ENCODE results near the gene ANKRD13A. TPM values are rescaled to one million over a fixed set of nuclear protein-coding genes. Genes with fewer than 3 reads are reported as not detected.

The ANKRD13A gene
- total RNA-seq, 1 donor from 2014 or later: 108 TPM

DNA sequence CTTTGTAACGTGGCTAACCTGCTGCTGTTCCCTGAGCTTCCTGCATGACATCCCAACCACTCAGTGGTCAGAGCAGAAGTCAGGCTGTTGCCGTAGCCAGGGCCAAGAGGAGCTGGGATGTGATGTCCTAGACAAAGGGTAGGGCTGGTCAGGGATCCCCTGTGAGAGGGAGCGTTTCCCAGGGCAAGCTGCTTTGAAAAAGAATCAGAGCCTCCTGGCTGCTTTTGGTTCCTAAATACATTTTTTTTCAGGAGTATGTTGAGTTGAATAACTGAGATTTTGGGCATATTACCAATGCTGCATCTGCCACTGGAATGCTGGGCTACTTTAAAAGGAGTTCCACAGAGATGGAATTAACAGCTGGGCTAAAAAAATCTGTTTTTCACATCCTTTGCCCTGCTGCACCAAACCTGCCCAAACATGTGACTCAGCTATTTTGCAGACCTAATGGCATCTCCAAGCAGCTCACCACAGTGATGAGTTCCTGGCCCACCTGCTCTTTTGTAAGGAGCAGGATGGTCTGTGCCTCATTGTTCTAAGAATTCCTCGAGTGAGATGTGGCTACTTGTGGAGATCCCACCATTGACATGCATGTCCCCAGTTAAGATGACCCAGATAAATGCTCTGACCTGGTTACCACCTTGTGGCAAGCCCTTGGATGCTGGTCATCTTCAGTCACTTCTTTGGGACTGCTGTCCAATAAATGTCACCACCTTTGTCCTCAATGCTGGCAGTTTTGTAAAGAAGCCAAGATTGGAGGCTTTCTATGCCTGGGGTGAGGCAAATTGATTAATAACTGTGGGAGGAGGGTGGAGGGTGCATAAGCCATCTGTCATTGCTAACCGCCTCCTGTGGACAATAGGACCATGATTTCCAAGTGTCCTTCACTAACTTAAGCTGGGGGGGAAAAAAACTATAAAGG is 24.1 kb downstream of the ANKRD13A start:
- TF ChIP-seq POLR2A (IDR thresholded peaks at IDR 0.05) (no peak), POLR2AphosphoS5 (IDR thresholded peaks at IDR 0.05; ENCODE audit: insufficient read depth in 1 of 2, low read depth in 1 of 2) (no peak)
- TF ChIP-seq, protein P1, sequence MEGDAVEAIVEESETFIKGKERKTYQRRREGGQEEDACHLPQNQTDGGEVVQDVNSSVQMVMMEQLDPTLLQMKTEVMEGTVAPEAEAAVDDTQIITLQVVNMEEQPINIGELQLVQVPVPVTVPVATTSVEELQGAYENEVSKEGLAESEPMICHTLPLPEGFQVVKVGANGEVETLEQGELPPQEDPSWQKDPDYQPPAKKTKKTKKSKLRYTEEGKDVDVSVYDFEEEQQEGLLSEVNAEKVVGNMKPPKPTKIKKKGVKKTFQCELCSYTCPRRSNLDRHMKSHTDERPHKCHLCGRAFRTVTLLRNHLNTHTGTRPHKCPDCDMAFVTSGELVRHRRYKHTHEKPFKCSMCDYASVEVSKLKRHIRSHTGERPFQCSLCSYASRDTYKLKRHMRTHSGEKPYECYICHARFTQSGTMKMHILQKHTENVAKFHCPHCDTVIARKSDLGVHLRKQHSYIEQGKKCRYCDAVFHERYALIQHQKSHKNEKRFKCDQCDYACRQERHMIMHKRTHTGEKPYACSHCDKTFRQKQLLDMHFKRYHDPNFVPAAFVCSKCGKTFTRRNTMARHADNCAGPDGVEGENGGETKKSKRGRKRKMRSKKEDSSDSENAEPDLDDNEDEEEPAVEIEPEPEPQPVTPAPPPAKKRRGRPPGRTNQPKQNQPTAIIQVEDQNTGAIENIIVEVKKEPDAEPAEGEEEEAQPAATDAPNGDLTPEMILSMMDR (IDR thresholded peaks at IDR 0.05): no peak
- Histone ChIP-seq H3K27ac (no peak overlapping the region), H3K36me3 (peaks cover 0 to 74% of the 10 kb centered on the region in 2 donors), H3K9me3 (no peaks in the 10 kb centered on the region), H3K4me1 (peaks cover 12% of the 10 kb centered on the region), H3K4me3 (no peak overlapping the region), H3K27me3 (no peaks in the 10 kb centered on the region)
- no peak for DNase-seq (ENCODE audit: extremely low spot score in 2 of 2)
- intact Hi-C loops (cut with DNase I): no loop called here

DNA sequence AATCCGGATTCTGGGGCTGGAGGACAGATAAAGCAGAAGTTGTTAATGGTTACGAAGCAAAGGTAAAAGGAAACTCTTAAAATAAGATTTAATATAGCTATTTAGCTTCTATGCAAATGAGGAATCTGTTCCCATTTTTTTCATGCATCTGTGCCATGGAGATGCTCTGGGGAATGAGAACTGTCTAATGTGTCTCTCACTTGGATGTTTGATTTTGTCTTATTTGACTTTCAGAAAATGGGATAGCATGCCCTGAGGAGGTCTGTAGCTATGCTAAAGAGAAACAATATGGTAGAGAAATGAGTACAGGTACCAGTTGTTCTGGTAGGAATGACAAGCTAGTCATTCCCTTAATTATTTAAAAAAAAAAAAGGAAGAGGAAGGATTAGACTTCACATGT is 24.8 kb downstream of the ANKRD13A start:
- Histone ChIP-seq H3K4me1 (peaks cover 12% of the 10 kb centered on the region), H3K9me3 (no peaks in the 10 kb centered on the region), H3K27ac (no peak overlapping the region), H3K27me3 (no peaks in the 10 kb centered on the region), H3K4me3 (no peak overlapping the region), H3K36me3 (peaks cover 0 to 74% of the 10 kb centered on the region in 2 donors)
- intact Hi-C loops (cut with DNase I): no loop called here
- TF ChIP-seq POLR2AphosphoS5 (IDR thresholded peaks at IDR 0.05; ENCODE audit: insufficient read depth in 1 of 2, low read depth in 1 of 2): no peak
- TF ChIP-seq POLR2A (IDR thresholded peaks at IDR 0.05): no peak
- TF ChIP-seq, protein P1 (IDR thresholded peaks at IDR 0.05): no peak
- no peak for DNase-seq (ENCODE audit: extremely low spot score in 2 of 2)

DNA sequence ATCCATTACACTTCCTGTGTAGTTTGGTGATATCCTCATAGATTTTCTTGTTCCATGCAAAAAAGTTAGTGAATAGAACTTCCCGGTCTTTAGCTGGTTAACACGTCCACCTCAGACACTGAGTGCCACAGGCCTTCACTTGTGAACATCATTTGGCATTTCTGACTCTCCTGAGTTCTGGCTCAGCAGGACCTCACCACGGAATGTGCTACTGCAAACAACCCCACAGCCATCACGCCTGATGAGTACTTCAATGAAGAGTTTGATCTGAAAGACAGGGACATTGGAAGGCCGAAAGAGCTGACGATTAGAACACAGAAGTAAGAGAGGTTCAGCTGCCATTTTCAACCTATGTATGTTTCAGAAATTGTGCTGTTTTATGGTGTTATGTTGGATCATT is 29.1 kb downstream of the ANKRD13A start:
- Histone ChIP-seq H3K9me3 (no peaks in the 10 kb centered on the region), H3K27me3 (no peaks in the 10 kb centered on the region), H3K4me1 (peaks cover 8% of the 10 kb centered on the region), H3K36me3 (peaks cover 0 to 69% of the 10 kb centered on the region in 2 donors), H3K27ac (no peak overlapping the region), H3K4me3 (no peak overlapping the region)
- no peak for DNase-seq (ENCODE audit: extremely low spot score in 2 of 2)
- no peak for TF ChIP-seq POLR2A (IDR thresholded peaks at IDR 0.05)
- TF ChIP-seq, protein P1 (IDR thresholded peaks at IDR 0.05): no peak
- TF ChIP-seq POLR2AphosphoS5 (IDR thresholded peaks at IDR 0.05; ENCODE audit: insufficient read depth in 1 of 2, low read depth in 1 of 2): no peak
- intact Hi-C loops (cut with DNase I): no loop called here

DNA sequence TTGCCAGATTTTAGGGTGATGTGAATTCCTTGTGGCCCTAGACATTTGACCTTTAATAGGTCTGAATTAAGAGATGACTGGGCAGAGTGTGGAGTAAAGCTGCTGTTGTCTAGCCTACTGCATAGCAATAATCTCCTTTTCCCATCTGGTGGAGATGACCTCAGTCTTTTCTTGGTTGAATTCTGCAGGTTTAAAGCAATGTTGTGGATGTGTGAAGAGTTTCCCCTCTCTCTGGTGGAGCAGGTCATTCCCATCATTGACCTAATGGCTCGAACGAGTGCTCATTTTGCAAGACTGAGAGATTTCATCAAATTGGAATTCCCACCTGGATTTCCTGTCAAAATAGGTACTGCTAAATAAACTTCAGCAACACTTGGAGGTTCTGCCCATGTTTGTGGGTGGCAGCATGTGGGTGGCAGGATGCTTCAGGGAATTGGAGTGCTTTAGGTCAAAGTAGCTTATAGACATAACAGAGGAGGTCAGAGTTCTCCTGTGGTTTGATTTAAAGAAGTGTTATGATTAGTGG is 30.1 kb downstream of the ANKRD13A start:
- no peak overlapping the region for H3K4me3 ChIP-seq
- intact Hi-C loops (cut with DNase I): no loop called here
- no peaks in the 10 kb centered on the region for H3K4me1 ChIP-seq
- peaks cover 0 to 67% of the 10 kb centered on the region in 2 donors for H3K36me3 ChIP-seq
- no peak for DNase-seq (ENCODE audit: extremely low spot score in 2 of 2)
- TF ChIP-seq POLR2A (IDR thresholded peaks at IDR 0.05): no peak
- TF ChIP-seq, protein P1 (IDR thresholded peaks at IDR 0.05): no peak
- no peak for TF ChIP-seq POLR2AphosphoS5 (IDR thresholded peaks at IDR 0.05; ENCODE audit: insufficient read depth in 1 of 2, low read depth in 1 of 2)
- H3K9me3 ChIP-seq: no peaks in the 10 kb centered on the region
- H3K27ac ChIP-seq: no peak overlapping the region
- no peaks in the 10 kb centered on the region for H3K27me3 ChIP-seq

DNA sequence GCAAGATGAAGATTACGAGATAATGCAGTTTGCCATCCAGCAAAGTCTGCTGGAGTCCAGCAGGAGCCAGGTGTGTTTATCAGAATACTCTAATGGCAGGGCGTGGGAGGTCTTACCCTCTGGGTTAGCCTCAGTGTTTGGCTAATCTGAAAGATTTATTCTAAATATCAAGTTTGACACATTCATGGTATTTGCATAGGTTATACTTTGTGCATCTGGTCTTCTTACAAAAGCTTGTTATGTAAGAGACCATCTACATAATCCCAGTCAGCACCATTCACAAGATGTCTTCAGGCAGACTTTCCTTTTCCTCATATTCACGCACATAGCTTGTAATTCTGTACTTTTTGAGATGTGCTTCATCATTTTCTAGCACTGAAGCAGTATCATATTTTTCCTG is 34.7 kb downstream of the ANKRD13A start:
- intact Hi-C loops (cut with DNase I): no loop called here
- DNase-seq (ENCODE audit: extremely low spot score in 2 of 2): no peak
- H3K27ac ChIP-seq: no peak overlapping the region
- no peaks in the 10 kb centered on the region for H3K27me3 ChIP-seq
- TF ChIP-seq POLR2AphosphoS5 (IDR thresholded peaks at IDR 0.05; ENCODE audit: insufficient read depth in 1 of 2, low read depth in 1 of 2) (no peak), POLR2A (IDR thresholded peaks at IDR 0.05) (no peak)
- TF ChIP-seq, protein P1 (IDR thresholded peaks at IDR 0.05): no peak
- no peak overlapping the region for H3K4me3 ChIP-seq
- H3K36me3 ChIP-seq: peaks cover 0 to 61% of the 10 kb centered on the region in 2 donors
- H3K9me3 ChIP-seq: no peaks in the 10 kb centered on the region
- no peaks in the 10 kb centered on the region for H3K4me1 ChIP-seq

Measured in vagina (tissue), 2 donors.